ENCODE measurements around the gene PPDPF. TPM values are rescaled to one million over a fixed set of nuclear protein-coding genes. Genes with fewer than 3 reads are reported as not detected.

The PPDPF gene, protein sequence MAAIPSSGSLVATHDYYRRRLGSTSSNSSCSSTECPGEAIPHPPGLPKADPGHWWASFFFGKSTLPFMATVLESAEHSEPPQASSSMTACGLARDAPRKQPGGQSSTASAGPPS
- total RNA-seq (100 to 1,000 TPM; 207 to 218 TPM), polyA plus RNA-seq (137 TPM)

DNA sequence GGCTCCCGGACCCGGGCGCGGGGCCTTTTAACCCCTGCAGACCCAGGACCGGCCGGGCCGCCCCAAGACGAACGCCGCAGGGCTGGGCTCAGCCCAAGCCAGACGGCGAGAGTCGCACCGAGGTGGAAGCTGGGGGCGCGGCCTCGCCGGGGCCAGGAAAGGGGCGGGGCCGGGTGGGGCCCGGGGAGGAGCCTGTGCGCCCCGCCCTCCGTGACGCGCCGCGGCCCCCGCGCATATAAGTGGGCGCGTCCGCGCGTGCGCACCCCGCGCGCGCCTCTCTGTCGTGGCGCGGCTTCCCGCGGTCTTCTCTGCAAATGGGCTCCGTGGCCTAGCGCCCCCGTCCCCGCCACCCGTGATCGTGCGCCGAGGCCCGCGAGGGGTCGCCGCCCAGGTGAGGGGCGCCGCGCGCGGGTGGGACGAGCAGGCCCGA is at the start of gene PPDPF:
Gene PPDPF, plus strand, starts transcription at position 262 of the 430 bp plus-strand sequence. CDS start 544 bp downstream, outside the sequence.
- H3K9me3 ChIP-seq (ENCODE audit: low read length), result no peaks in the 10 kb centered on the region
- Mint-ChIP-seq H3K9me3 (peaks cover 0 to 4% (median 0%) of the 10 kb centered on the region in 5 donors), H3K27ac (peak within 1 kb of the TSS; percentile 35 to 91 (median 76)), H3K4me3 (peak within 1 kb of the TSS; percentile 76 to 91 (median 81)), H3K27me3 (no peaks in the 10 kb centered on the region), H3K36me3 (peaks cover 5 to 25% (median 7%) of the 10 kb centered on the region in 3 donors), H3K4me1 (peaks cover 8 to 34% (median 10%) of the 10 kb centered on the region in 3 donors)
- DNase-seq, result peak; percentile 79 to 89 (median 84)
- H3K4me1 ChIP-seq (ENCODE audit: insufficient read depth, low read length), result peaks cover 20% of the 10 kb centered on the region
- ChIA-PET POLR2A (interaction anchor here (0.7 to 3.1 kb wide), 19 partner anchors 9 to 726 kb away, joined by 3 to 31 read pairs (median 7); partner anchors contain the start of genes ARFRP1, GMEB2, HELZ2 and OPRL1), CTCF (interaction anchor here (1.0 to 3.1 kb wide), 7 partner anchors 17 to 460 kb away, joined by 3 to 24 read pairs (median 8); partner anchors contain the start of genes HELZ2, PTK6 and TPD52L2)
- peak within 1 kb of the TSS; percentile 79 for H3K27ac ChIP-seq (ENCODE audit: low read depth, low read length)
- H3K4me3 ChIP-seq (ENCODE audit: low read length), result peak within 1 kb of the TSS; percentile 70
- no peaks in the 10 kb centered on the region for H3K27me3 ChIP-seq (ENCODE audit: insufficient read depth, low read length, poor library complexity, severe bottlenecking)
- peaks cover 14% of the 10 kb centered on the region for H3K36me3 ChIP-seq (ENCODE audit: insufficient read depth, low read length)

DNA sequence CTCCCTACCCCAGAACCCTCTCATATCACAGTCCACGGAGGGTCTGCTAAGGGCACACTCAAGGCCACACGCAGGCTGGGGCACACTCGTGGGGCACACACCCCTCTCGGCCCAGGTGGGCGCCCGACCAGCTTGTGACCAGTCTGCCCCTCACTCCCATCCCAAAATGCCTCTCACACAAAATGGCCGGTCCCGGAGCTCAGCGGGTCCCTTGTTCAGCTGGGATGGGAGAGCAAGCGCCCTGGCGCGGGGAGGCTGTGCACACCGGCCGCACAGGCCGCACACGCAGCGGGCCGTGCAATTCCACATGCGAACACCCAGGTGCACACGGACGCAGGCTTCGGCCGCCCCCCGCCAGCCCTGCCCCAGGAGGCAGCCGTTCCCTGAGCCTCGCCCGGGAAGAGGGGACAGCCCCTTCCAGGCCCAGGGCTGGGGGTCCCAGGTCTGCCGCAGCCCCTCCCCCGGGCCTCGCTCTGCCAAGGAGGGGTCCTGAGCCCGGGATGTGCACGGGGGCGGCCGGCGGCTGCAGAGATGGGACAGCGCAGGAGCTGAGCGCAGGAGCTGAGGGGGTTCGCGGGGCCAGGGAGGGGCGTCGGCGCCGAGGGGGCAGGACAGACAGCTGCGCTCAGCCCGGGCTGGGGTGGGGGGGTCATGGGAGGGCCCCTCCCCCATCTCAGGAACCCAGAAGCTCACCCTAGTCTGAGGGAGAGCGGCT is 49.4 kb upstream of the PPDPF start:
- H3K27ac Mint-ChIP-seq, result no peak overlapping the region
- ChIA-PET CTCF (no interaction called here), POLR2A (no interaction called here)
- H3K4me3 Mint-ChIP-seq, result peak overlapping the region in 1 of 7 donors; percentile 22
- no peaks in the 10 kb centered on the region for H3K9me3 Mint-ChIP-seq
- H3K27ac ChIP-seq (ENCODE audit: low read depth, low read length), result no peak overlapping the region
- peaks cover 6 to 12% (median 8%) of the 10 kb centered on the region in 3 donors for H3K4me1 Mint-ChIP-seq
- H3K4me1 ChIP-seq (ENCODE audit: insufficient read depth, low read length), result no peaks in the 10 kb centered on the region
- H3K9me3 ChIP-seq (ENCODE audit: low read length), result no peaks in the 10 kb centered on the region
- H3K36me3 Mint-ChIP-seq, result no peaks in the 10 kb centered on the region
- peaks cover 19 to 35% of the 10 kb centered on the region in 2 donors for H3K27me3 Mint-ChIP-seq
- H3K36me3 ChIP-seq (ENCODE audit: insufficient read depth, low read length), result no peaks in the 10 kb centered on the region
- peaks cover 18% of the 10 kb centered on the region for H3K27me3 ChIP-seq (ENCODE audit: insufficient read depth, low read length, poor library complexity, severe bottlenecking)
- no peak overlapping the region for H3K4me3 ChIP-seq (ENCODE audit: low read length)
- no peak for DNase-seq

DNA sequence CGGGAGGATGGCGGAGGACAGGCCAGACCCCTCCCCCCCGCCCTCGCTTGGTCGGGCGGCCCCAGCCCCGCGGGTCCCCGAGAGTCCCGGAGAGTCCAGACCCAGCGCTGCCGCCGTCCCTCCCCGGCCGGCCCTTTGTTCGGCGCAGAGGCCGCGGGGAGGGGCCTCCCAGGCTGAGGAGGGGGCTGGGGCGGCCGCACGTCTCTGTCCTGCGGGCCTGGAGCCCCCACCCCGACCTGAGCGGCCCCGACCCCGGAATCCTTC is 48.9 kb upstream of the PPDPF start:
- Mint-ChIP-seq H3K27ac (no peak overlapping the region), H3K36me3 (no peaks in the 10 kb centered on the region), H3K4me3 (no peak overlapping the region), H3K9me3 (no peaks in the 10 kb centered on the region), H3K27me3 (peaks cover 19 to 35% of the 10 kb centered on the region in 2 donors), H3K4me1 (peaks cover 6 to 12% (median 8%) of the 10 kb centered on the region in 3 donors)
- no peak overlapping the region for H3K27ac ChIP-seq (ENCODE audit: low read depth, low read length)
- DNase-seq, result no peak
- H3K4me3 ChIP-seq (ENCODE audit: low read length), result no peak overlapping the region
- CTCF ChIA-PET, result no interaction called here
- peaks cover 18% of the 10 kb centered on the region for H3K27me3 ChIP-seq (ENCODE audit: insufficient read depth, low read length, poor library complexity, severe bottlenecking)
- H3K36me3 ChIP-seq (ENCODE audit: insufficient read depth, low read length), result no peaks in the 10 kb centered on the region
- H3K9me3 ChIP-seq (ENCODE audit: low read length), result no peaks in the 10 kb centered on the region
- POLR2A ChIA-PET, result no interaction called here
- no peaks in the 10 kb centered on the region for H3K4me1 ChIP-seq (ENCODE audit: insufficient read depth, low read length)

DNA sequence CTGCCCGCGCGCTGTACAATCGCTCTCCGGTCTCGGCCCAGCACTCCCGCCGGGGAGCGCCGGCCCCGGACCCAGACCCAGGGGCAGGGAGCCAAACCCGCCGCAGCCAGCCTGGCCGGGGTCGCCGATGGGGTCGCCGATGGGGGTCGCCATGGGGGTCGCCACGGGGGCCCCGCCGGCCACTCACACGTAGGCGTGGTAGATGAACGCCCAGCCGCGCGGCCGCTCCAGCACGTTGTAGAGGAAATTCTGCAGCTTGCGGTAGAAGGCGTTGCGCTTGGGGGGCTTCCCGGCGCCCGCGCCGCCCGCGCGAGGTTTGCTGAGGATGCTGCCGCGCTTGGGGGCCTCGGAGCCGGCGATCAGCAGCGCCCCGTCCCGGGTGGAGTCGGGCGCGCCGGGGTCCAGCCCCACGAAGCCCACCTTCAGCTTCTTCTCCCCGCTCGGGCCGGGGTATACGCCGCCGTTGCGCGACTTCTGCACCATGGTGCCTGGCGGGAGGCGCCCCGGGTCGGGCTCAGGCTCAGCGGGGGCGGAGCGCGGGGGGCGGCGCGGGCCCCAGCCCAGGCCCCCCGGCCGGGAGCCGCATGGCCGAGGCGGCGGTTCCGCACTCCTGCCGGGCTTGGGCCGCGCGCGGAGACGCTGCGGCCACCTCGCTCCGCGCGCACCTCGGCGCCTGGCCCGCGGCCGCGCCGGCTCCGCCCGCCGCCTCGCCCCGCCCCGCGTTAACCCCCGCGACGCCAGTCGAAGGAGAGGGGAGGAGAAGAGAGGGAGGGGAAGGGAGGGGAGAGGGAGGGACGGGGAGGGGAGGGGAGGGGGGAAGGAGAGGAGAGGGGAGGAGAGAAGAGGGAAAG is 48.4 kb upstream of the PPDPF start, which contains the start of gene KCNQ2:
Gene KCNQ2, minus strand, starts transcription at position 675 of the 851 bp plus-strand sequence. Its CDS starts 192 bp downstream, at position 483.
- Histone ChIP-seq H3K27me3 (ENCODE audit: insufficient read depth, low read length, poor library complexity, severe bottlenecking) (peaks cover 18% of the 10 kb centered on the region), H3K27ac (ENCODE audit: low read depth, low read length) (no peak within 1 kb of the TSS), H3K4me3 (ENCODE audit: low read length) (no peak within 1 kb of the TSS), H3K36me3 (ENCODE audit: insufficient read depth, low read length) (no peaks in the 10 kb centered on the region), H3K9me3 (ENCODE audit: low read length) (no peaks in the 10 kb centered on the region), H3K4me1 (ENCODE audit: insufficient read depth, low read length) (no peaks in the 10 kb centered on the region)
- Mint-ChIP-seq H3K27ac (no peak within 1 kb of the TSS), H3K36me3 (no peaks in the 10 kb centered on the region), H3K27me3 (peaks cover 22 to 37% of the 10 kb centered on the region in 2 donors), H3K4me3 (no peak within 1 kb of the TSS), H3K4me1 (peaks cover 6 to 12% (median 8%) of the 10 kb centered on the region in 3 donors), H3K9me3 (no peaks in the 10 kb centered on the region)
- POLR2A ChIA-PET, result no interaction called here
- CTCF ChIA-PET, result no interaction called here
- no peak for DNase-seq

DNA sequence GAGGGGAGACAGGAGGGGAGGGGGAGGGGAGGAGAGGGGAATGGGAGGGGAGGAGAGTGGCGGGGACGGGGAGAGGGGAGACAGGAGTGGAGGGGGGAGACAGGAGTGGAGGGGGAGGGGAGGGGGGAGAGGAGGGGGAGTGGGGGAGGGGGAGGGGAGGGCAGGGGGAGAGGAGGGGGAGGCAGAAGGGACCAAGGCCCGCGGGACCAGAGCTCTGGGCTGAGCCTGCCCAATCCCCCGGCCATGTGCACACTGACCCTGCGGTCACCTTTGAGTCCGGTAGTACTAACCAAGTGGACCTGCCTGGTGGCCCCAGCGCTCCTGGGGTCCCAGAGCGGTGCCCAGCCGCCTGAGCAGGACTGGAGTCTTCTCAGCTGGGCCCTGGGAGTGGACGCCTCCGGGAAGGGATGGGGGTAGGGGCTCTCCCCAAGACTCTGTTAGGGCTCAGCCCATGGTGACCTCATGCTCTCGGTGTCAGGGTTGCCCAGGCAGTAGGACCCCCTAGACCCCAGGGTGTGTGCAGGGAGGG is 47.6 kb upstream of the PPDPF start:
- H3K4me1 Mint-ChIP-seq, result peaks cover 6 to 12% (median 8%) of the 10 kb centered on the region in 3 donors
- ChIA-PET POLR2A (no interaction called here), CTCF (no interaction called here)
- Histone ChIP-seq H3K4me3 (ENCODE audit: low read length) (no peak overlapping the region), H3K4me1 (ENCODE audit: insufficient read depth, low read length) (no peaks in the 10 kb centered on the region), H3K27ac (ENCODE audit: low read depth, low read length) (no peak overlapping the region), H3K9me3 (ENCODE audit: low read length) (no peaks in the 10 kb centered on the region), H3K36me3 (ENCODE audit: insufficient read depth, low read length) (no peaks in the 10 kb centered on the region), H3K27me3 (ENCODE audit: insufficient read depth, low read length, poor library complexity, severe bottlenecking) (peaks cover 18% of the 10 kb centered on the region)
- no peak for DNase-seq
- no peaks in the 10 kb centered on the region for H3K9me3 Mint-ChIP-seq
- peaks cover 29 to 37% of the 10 kb centered on the region in 2 donors for H3K27me3 Mint-ChIP-seq
- no peaks in the 10 kb centered on the region for H3K36me3 Mint-ChIP-seq
- H3K27ac Mint-ChIP-seq, result no peak overlapping the region
- no peak overlapping the region for H3K4me3 Mint-ChIP-seq

DNA sequence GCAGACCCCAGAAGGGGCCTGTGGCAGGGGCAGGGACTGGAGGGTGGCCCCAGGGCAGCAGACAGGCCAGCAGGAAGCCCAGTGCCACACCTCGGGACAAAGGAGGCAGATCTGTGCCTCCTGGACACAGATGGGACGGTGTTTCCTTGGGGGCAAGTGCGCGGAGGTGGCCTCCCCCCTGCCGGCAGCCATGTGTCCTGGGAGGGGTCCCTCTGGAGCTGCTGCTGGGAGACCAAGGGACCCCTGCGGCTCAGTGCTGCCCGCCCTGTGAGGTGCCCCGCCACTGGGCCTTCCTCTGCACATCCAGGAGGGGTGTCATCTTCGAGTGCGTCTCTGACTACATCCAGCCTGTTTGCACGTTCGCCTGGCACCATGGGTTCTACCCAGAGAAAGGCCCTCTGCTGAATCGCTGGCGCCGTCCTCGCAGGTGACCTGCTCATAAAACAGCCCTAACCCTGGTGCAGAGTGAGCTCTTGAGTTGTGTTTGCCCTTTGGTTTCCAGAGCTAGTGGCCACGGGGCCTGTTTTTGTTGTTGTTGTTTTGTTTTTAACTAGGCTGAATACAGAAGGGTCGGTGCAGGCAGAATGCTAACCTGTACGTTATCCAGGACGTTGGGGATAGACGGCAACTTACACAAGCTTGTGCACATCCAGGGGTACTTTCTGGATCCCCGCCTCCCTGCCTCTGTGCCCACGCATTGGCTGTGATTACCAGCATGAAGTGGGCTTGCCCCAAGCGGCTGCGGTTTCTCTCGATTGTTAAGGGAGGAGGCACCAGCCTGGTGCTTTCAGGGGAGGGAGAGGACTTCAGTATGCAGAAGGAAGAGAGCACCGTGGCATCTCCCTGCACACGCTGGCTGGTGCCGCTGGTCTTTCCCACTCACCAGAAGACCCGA is 46.8 kb upstream of the PPDPF start:
- Histone ChIP-seq H3K9me3 (ENCODE audit: low read length) (no peaks in the 10 kb centered on the region), H3K36me3 (ENCODE audit: insufficient read depth, low read length) (no peaks in the 10 kb centered on the region), H3K4me1 (ENCODE audit: insufficient read depth, low read length) (no peaks in the 10 kb centered on the region), H3K27me3 (ENCODE audit: insufficient read depth, low read length, poor library complexity, severe bottlenecking) (peaks cover 18% of the 10 kb centered on the region), H3K4me3 (ENCODE audit: low read length) (no peak overlapping the region), H3K27ac (ENCODE audit: low read depth, low read length) (no peak overlapping the region)
- Mint-ChIP-seq H3K4me3 (peak overlapping the region in 4 of 7 donors; percentile 20 to 57 (median 43)), H3K36me3 (no peaks in the 10 kb centered on the region), H3K27me3 (peaks cover 26 to 44% of the 10 kb centered on the region in 2 donors), H3K9me3 (no peaks in the 10 kb centered on the region), H3K27ac (no peak overlapping the region), H3K4me1 (peaks cover 6 to 12% (median 8%) of the 10 kb centered on the region in 3 donors)
- DNase-seq, result no peak
- ChIA-PET POLR2A (no interaction called here), CTCF (no interaction called here)

DNA sequence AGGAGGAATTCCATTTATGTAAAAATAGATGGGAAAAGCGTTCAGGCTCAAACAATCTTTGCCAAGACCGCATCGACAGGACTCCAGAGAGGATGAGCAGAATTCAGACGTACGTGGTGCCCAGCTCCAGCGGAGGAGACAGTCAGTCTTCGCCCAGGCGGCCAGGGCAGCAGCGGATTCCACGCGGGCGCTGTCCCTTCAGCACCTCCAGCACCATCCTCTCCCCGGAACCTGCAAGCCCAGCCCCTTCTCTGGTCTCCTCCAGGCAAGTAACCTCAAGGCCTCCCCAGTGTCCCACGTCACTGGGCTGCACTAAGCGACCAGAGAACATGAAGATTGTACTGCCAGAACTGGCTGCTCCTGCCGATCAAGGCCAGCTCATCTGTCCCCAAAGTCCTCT is 45.4 kb upstream of the PPDPF start:
- Histone ChIP-seq H3K36me3 (ENCODE audit: insufficient read depth, low read length) (no peaks in the 10 kb centered on the region), H3K27me3 (ENCODE audit: insufficient read depth, low read length, poor library complexity, severe bottlenecking) (peaks cover 18% of the 10 kb centered on the region), H3K4me1 (ENCODE audit: insufficient read depth, low read length) (no peaks in the 10 kb centered on the region), H3K4me3 (ENCODE audit: low read length) (no peak overlapping the region), H3K27ac (ENCODE audit: low read depth, low read length) (no peak overlapping the region), H3K9me3 (ENCODE audit: low read length) (no peaks in the 10 kb centered on the region)
- peak overlapping the region in 1 of 7 donors; percentile 32 for H3K4me3 Mint-ChIP-seq
- no peak for DNase-seq
- ChIA-PET POLR2A (no interaction called here), CTCF (interaction anchor here (1.3 kb wide), 1 partner anchor 34 kb away, joined by 3 read pairs; no protein-coding TSS in a partner anchor)
- H3K27me3 Mint-ChIP-seq, result peaks cover 31 to 46% of the 10 kb centered on the region in 2 donors
- no peaks in the 10 kb centered on the region for H3K9me3 Mint-ChIP-seq
- H3K27ac Mint-ChIP-seq, result peak overlapping the region in 1 of 8 donors; percentile 24
- H3K4me1 Mint-ChIP-seq, result peaks cover 5 to 11% (median 8%) of the 10 kb centered on the region in 3 donors
- no peaks in the 10 kb centered on the region for H3K36me3 Mint-ChIP-seq

Measured in CD8-positive, alpha-beta memory T cell (primary cell).